Endothelial cell (in vitro differentiated cells): ENCODE data around the gene PTPRQ. TPM values are rescaled to one million over a fixed set of nuclear protein-coding genes. Genes with fewer than 3 reads are reported as not detected.

Source experiments
- DNase-seq: peaks from one replicate; pipeline ENCODE4 v3.0.0; 2021; ENCODE audit warnings: low spot score
- H3K27ac Mint-ChIP-seq: one replicate; pipeline ENCODE4 v1.8.0; 2021; ENCODE audit warnings: mixed read lengths, inconsistent platforms; ENCODE audit not compliant: unreplicated experiment
- H3K27me3 Mint-ChIP-seq: one replicate; pipeline ENCODE4 v1.8.0; 2021; ENCODE audit warnings: mild to moderate bottlenecking, moderate library complexity, mixed read lengths, inconsistent platforms; ENCODE audit not compliant: unreplicated experiment
- H3K36me3 Mint-ChIP-seq: one replicate; pipeline ENCODE4 v1.8.0; 2021; ENCODE audit warnings: mild to moderate bottlenecking, low read depth, mixed read lengths, inconsistent platforms; ENCODE audit not compliant: unreplicated experiment
- H3K4me1 Mint-ChIP-seq: one replicate; pipeline ENCODE4 v1.8.0; 2021; ENCODE audit warnings: mild to moderate bottlenecking, mixed read lengths, inconsistent platforms; ENCODE audit not compliant: unreplicated experiment
- H3K4me3 Mint-ChIP-seq: one replicate; pipeline ENCODE4 v1.8.0; 2021; ENCODE audit warnings: mild to moderate bottlenecking, mixed read lengths, inconsistent platforms; ENCODE audit not compliant: unreplicated experiment
- H3K9me3 Mint-ChIP-seq: one replicate; pipeline ENCODE4 v1.8.0; 2021; ENCODE audit warnings: mixed read lengths, inconsistent platforms; ENCODE audit not compliant: unreplicated experiment
- CTCF ChIP-seq: fragments of 200-600 bp; sonication (generic); IDR thresholded peaks from one replicate; pipeline ENCODE4 v1.5.0; 2021; ENCODE audit warnings: antibody characterized with exemption; ENCODE audit not compliant: unreplicated experiment
- total RNA-seq: library from RNA; stranded (reverse); fragmentation: NEBNext Ultra II Directional; extraction: Animal tissue kit (Norgen Biotek cat#: 25700); gene quantifications from one replicate; pipeline ENCODE4 v1.2.1, GENCODE V29; 2021; ENCODE audit not compliant: unreplicated experiment

Gene PTPRQ
- total RNA-seq, 1 donor from 2014 or later, result not detected

GRCh38 chr12:80590085-80590484 is 146.1 kb downstream of the PTPRQ start:
- no peak for DNase-seq
- no peak for TF ChIP-seq CTCF
- H3K9me3 Mint-ChIP-seq, result no peaks in the 10 kb centered on the region
- H3K27ac Mint-ChIP-seq, result no peak overlapping the region
- no peaks in the 10 kb centered on the region for H3K27me3 Mint-ChIP-seq
- H3K4me3 Mint-ChIP-seq, result no peak overlapping the region
- no peaks in the 10 kb centered on the region for H3K36me3 Mint-ChIP-seq
- no peaks in the 10 kb centered on the region for H3K4me1 Mint-ChIP-seq

- no peak for TF ChIP-seq CTCF
- Mint-ChIP-seq H3K9me3 (no peaks in the 10 kb centered on the region), H3K4me1 (no peaks in the 10 kb centered on the region), H3K36me3 (no peaks in the 10 kb centered on the region), H3K4me3 (no peak overlapping the region), H3K27ac (no peak overlapping the region), H3K27me3 (no peaks in the 10 kb centered on the region)
- DNase-seq, result no peak
Observed at GRCh38 chr12:80593766-80594165, 149.7 kb downstream of the PTPRQ start.

GRCh38 chr12:80596509-80596908 is 152.5 kb downstream of the PTPRQ start:
- TF ChIP-seq CTCF, result no peak
- no peaks in the 10 kb centered on the region for H3K36me3 Mint-ChIP-seq
- H3K9me3 Mint-ChIP-seq, result no peaks in the 10 kb centered on the region

GRCh38 chr12:80598004-80598606 is 154.1 kb downstream of the PTPRQ start:
- DNase-seq, result peak; percentile 20
- Mint-ChIP-seq H3K36me3 (no peaks in the 10 kb centered on the region), H3K27me3 (no peaks in the 10 kb centered on the region), H3K4me3 (no peak overlapping the region), H3K27ac (no peak overlapping the region), H3K9me3 (no peaks in the 10 kb centered on the region), H3K4me1 (no peaks in the 10 kb centered on the region)
- TF ChIP-seq CTCF, result peak; percentile 29

More at GRCh38 chr12:80596509-80596908, 152.5 kb downstream of the PTPRQ start:
- Mint-ChIP-seq H3K4me1 (no peaks in the 10 kb centered on the region), H3K27me3 (no peaks in the 10 kb centered on the region), H3K4me3 (no peak overlapping the region), H3K27ac (no peak overlapping the region)
- DNase-seq, result no peak

- Mint-ChIP-seq H3K36me3 (no peaks in the 10 kb centered on the region), H3K9me3 (no peaks in the 10 kb centered on the region), H3K27ac (no peak overlapping the region), H3K27me3 (no peaks in the 10 kb centered on the region), H3K4me1 (peaks cover 4% of the 10 kb centered on the region), H3K4me3 (no peak overlapping the region)
- no peak for TF ChIP-seq CTCF
- DNase-seq, result no peak
Observed at GRCh38 chr12:80602455-80602854, 158.4 kb downstream of the PTPRQ start.
